Fibroblast of lung (primary cell): ENCODE data around the gene SYNJ2.

ENCODE experiments used
- EZH2 ChIP-seq: IDR thresholded peaks from 2 replicates; pipeline ENCODE4 v1.5.1; 2012; ENCODE audit warnings: low read length, control low read depth, mild to moderate bottlenecking; ENCODE audit errors: missing control alignments
- TF ChIP-seq, protein P1 (sequence below), 2 donors: IDR thresholded peaks in 1 of 2; conservative IDR thresholded peaks in 1 of 2; 1 replicate in 1 of 2; 2 replicates in 1 of 2; pipeline ENCODE4 v1.5.1; 2011 to 2012; ENCODE audit warnings: low read length in 2 of 2, control low read depth in 1 of 2, inconsistent platforms in 1 of 2, low read depth in 1 of 2, mild to moderate bottlenecking in 1 of 2

DNA sequence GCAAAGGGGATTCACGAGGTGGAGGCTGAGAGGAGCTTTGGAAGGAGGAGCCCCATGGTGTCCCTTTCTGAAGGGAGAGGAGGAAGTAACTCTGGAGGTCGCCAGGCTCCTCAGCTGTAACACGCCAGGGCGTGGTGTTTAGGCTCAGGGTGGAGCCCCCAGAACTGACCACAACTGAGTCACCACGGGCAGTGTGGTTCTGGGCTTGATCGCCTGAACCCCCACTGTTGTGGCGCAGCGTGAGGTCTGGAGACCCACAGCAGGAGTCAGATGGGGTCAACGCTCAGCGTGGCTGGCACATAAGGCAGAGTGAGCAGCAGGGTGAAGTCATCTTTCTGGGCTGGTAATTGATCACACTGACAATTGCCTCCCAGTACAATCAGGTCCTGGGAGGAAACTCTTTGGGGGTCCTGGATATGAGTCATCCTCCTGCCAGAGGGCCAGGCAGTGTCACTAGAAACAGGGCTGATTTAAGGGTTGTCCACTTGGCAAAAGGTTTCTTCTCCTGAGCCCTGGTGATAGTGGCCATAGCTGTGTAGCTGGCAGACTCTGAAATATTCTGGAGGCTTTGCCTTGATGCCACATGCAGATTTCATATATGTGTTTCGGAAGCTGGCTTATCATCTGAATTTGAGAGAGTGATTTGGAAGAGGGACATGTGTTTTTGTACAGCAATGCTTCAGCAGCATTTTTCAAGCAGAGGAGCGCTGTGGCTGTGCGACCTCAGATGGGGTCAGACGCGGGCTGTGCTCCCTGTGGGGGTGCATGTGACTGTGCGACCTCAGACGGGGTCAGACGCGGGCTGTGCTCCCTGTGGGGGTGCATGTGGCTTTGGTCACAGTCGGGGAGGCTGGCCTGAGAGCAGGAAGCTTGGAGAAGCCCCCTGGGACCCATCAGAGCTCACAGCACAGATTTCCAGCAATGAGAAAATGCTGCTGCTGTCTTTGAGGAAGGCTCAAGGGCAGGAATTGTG, 50.0 kb downstream of the SYNJ2 start:
- TF ChIP-seq, protein P1, sequence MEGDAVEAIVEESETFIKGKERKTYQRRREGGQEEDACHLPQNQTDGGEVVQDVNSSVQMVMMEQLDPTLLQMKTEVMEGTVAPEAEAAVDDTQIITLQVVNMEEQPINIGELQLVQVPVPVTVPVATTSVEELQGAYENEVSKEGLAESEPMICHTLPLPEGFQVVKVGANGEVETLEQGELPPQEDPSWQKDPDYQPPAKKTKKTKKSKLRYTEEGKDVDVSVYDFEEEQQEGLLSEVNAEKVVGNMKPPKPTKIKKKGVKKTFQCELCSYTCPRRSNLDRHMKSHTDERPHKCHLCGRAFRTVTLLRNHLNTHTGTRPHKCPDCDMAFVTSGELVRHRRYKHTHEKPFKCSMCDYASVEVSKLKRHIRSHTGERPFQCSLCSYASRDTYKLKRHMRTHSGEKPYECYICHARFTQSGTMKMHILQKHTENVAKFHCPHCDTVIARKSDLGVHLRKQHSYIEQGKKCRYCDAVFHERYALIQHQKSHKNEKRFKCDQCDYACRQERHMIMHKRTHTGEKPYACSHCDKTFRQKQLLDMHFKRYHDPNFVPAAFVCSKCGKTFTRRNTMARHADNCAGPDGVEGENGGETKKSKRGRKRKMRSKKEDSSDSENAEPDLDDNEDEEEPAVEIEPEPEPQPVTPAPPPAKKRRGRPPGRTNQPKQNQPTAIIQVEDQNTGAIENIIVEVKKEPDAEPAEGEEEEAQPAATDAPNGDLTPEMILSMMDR (conservative IDR thresholded peaks at IDR 0.05 in 1 of 2, IDR thresholded peaks at IDR 0.05 in 1 of 2; ENCODE audit: low read depth in 1 of 2, low read length in 2 of 2) = no peak
- no peak for TF ChIP-seq EZH2
